ENCODE results near the gene DDT. TPM values are rescaled to one million over a fixed set of nuclear protein-coding genes. Genes with fewer than 3 reads are reported as not detected.
"Not testable (repeated sequence)": the region's sequence is repeated elsewhere in the genome, so short reads cannot be mapped to it uniquely, and the experiment has no call there.

Gene DDT
- total RNA-seq, 2 donors from 2014 or later: 131 to 285 TPM

- intact Hi-C loops (cut with DNase I): loop anchor here (10.0 kb wide), 1 partner anchor 210 kb away; no protein-coding TSS in a partner anchor
- not testable (repeated sequence) for H3K27ac ChIP-seq; H3K4me3 ChIP-seq; H3K9me3 ChIP-seq; DNase-seq (ENCODE audit: low spot score); H3K27me3 ChIP-seq (replicated peaks; ENCODE audit: insufficient read depth); H3K4me1 ChIP-seq (replicated peaks); H3K36me3 ChIP-seq
- WGBS: 83% methylated on average over 8 of the region's 8 CpGs
These were observed 19.8 kb downstream of the DDT start for GRCh38 chr22:23954193-23954990.

GRCh38 chr22:23953485-23953884 lies 20.8 kb downstream of the DDT start:
- intact Hi-C loops (cut with DNase I): loop anchor here (10.0 kb wide), 1 partner anchor 211 kb away; no protein-coding TSS in a partner anchor

GRCh38 chr22:23952794-23953405 lies 21.3 kb downstream of the DDT start:
- H3K36me3 ChIP-seq; H3K9me3 ChIP-seq; H3K4me1 ChIP-seq (replicated peaks); DNase-seq (ENCODE audit: low spot score); H3K27me3 ChIP-seq (replicated peaks; ENCODE audit: insufficient read depth); H3K4me3 ChIP-seq; H3K27ac ChIP-seq: not testable (repeated sequence)
- intact Hi-C loops (cut with DNase I): loop anchor here (10.0 kb wide), 1 partner anchor 212 kb away; no protein-coding TSS in a partner anchor
- WGBS: 65% methylated on average over 11 of the region's 11 CpGs

More at GRCh38 chr22:23953485-23953884, 20.8 kb downstream of the DDT start:
- H3K36me3 ChIP-seq; H3K4me3 ChIP-seq; H3K27me3 ChIP-seq (replicated peaks; ENCODE audit: insufficient read depth); H3K27ac ChIP-seq; H3K9me3 ChIP-seq; H3K4me1 ChIP-seq (replicated peaks); DNase-seq (ENCODE audit: low spot score): not testable (repeated sequence)
- 67% methylated on average over 4 of the region's 4 CpGs for WGBS

GRCh38 chr22:23951383-23951782 lies 22.9 kb downstream of the DDT start:
- not testable (repeated sequence) for H3K36me3 ChIP-seq; H3K9me3 ChIP-seq; H3K4me3 ChIP-seq; H3K27me3 ChIP-seq (replicated peaks; ENCODE audit: insufficient read depth); H3K27ac ChIP-seq; H3K4me1 ChIP-seq (replicated peaks); DNase-seq (ENCODE audit: low spot score)
- WGBS: 85% methylated on average over 2 of the region's 2 CpGs
- intact Hi-C loops (cut with DNase I): loop anchor here (10.0 kb wide), 1 partner anchor 213 kb away; no protein-coding TSS in a partner anchor

GRCh38 chr22:23949764-23950163 lies 24.5 kb downstream of the DDT start:
- H3K4me1 ChIP-seq (replicated peaks): not testable (repeated sequence)
- intact Hi-C loops (cut with DNase I): loop anchor here (10.0 kb wide), 1 partner anchor 215 kb away; no protein-coding TSS in a partner anchor
- WGBS: 84% methylated on average over 18 of the region's 18 CpGs

GRCh38 chr22:23947391-23947790 lies 26.9 kb downstream of the DDT start:
- intact Hi-C loops (cut with DNase I); H3K9me3 ChIP-seq; H3K36me3 ChIP-seq; H3K27me3 ChIP-seq (replicated peaks; ENCODE audit: insufficient read depth); H3K4me3 ChIP-seq; DNase-seq (ENCODE audit: low spot score); H3K27ac ChIP-seq; H3K4me1 ChIP-seq (replicated peaks): not testable (repeated sequence)
- 57% methylated on average over 3 of the region's 3 CpGs for WGBS

More at GRCh38 chr22:23949764-23950163, 24.5 kb downstream of the DDT start:
- H3K36me3 ChIP-seq; H3K4me3 ChIP-seq; DNase-seq (ENCODE audit: low spot score); H3K27ac ChIP-seq; H3K27me3 ChIP-seq (replicated peaks; ENCODE audit: insufficient read depth); H3K9me3 ChIP-seq: not testable (repeated sequence)

GRCh38 chr22:23940166-23940565 lies 34.1 kb downstream of the DDT start:
- H3K27ac ChIP-seq; intact Hi-C loops (cut with DNase I); H3K4me3 ChIP-seq; H3K9me3 ChIP-seq; H3K36me3 ChIP-seq; H3K4me1 ChIP-seq (replicated peaks); DNase-seq (ENCODE audit: low spot score); H3K27me3 ChIP-seq (replicated peaks; ENCODE audit: insufficient read depth): not testable (repeated sequence)
- 59% methylated on average over 6 of the region's 14 CpGs for WGBS

GRCh38 chr22:23939017-23939357 lies 35.3 kb downstream of the DDT start:
- Histone ChIP-seq H3K27me3 (replicated peaks; ENCODE audit: insufficient read depth) (no peaks in the 10 kb centered on the region), H3K9me3 (no peaks in the 10 kb centered on the region), H3K4me3 (no peak overlapping the region), H3K4me1 (replicated peaks) (no peaks in the 10 kb centered on the region), H3K36me3 (no peaks in the 10 kb centered on the region), H3K27ac (peak overlapping the region in 1 of 2 donors; percentile 62)
- WGBS: 55% methylated on average over 3 of the region's 3 CpGs
- TF ChIP-seq CTCF (IDR thresholded peaks at IDR 0.05): no peak
- no peak for TF ChIP-seq POLR2AphosphoS5 (IDR thresholded peaks at IDR 0.05)
- TF ChIP-seq POLR2A (IDR thresholded peaks at IDR 0.05): no peak
- intact Hi-C loops (cut with DNase I): no loop called here
- DNase-seq (ENCODE audit: low spot score): no peak

All from prostate gland (tissue), 2 donors.